Endothelial cell of umbilical vein (primary cell): ENCODE data around the gene GGT6. TPM values are rescaled to one million over a fixed set of nuclear protein-coding genes. Genes with fewer than 3 reads are reported as not detected.

ENCODE experiments used
- BruUV-seq: library from RNA; stranded (reverse); fragments of 400-500 nt; replicated peaks from 2 replicates; lab custom pipeline; 2021; lab: Mats Ljungman, UMichigan
- CTCF ChIA-PET: fragments of 300-600, 350-600 bp; sonication (Branson Sonifier 250); formaldehyde crosslinking; loops from one replicate; lab custom pipeline; 2021; ENCODE audit warnings: antibody characterized with exemption, inconsistent platforms; lab: Charles Lee
- POLR2A ChIA-PET: fragments of 300-600, 350-600 bp; sonication (Branson Sonifier 250); formaldehyde crosslinking; loops from one replicate; lab custom pipeline; 2021; ENCODE audit warnings: antibody characterized with exemption, inconsistent platforms; lab: Charles Lee
- DNase-seq: peaks from one replicate; pipeline ENCODE4 v3.0.0-alpha.2; 2011; ENCODE audit warnings: low read depth, low spot score
- FAIRE-seq: peaks from 2 replicates; lab custom pipeline; 2011; peaks lifted over from hg19 to GRCh38; lab: Jason Lieb, UNC
- H2AFZ ChIP-seq: 2 replicates; pipeline ENCODE4 v1.6.0; 2012; ENCODE audit warnings: low read depth, low read length, control low read depth, inconsistent platforms
- H3K27ac ChIP-seq: 2 replicates; pipeline ENCODE4 v1.5.1; 2011; ENCODE audit warnings: low read depth, mild to moderate bottlenecking, control low read depth, low read length, moderate library complexity; ENCODE audit not compliant: insufficient read depth
- H3K27me3 ChIP-seq, 2 experiments: 2 replicates each; pipeline versions ENCODE4 v1.6.0 to v1.6.1; 2011; ENCODE audit warnings: low read length in 2 of 2, mixed read lengths in 1 of 2; ENCODE audit not compliant: control insufficient read depth in 2 of 2, insufficient read depth in 2 of 2
- H3K36me3 ChIP-seq, 2 experiments: 2 replicates in 1 of 2; 3 replicates in 1 of 2; pipeline ENCODE4 v1.5.1; 2011; ENCODE audit warnings: low read length in 2 of 2, mild to moderate bottlenecking in 1 of 2, moderate library complexity in 1 of 2; ENCODE audit not compliant: control insufficient read depth in 2 of 2, insufficient read depth in 2 of 2; ENCODE audit errors: extremely low read depth in 1 of 2
- H3K4me1 ChIP-seq: 3 replicates; pipeline ENCODE4 v1.5.1; 2011; ENCODE audit warnings: mild to moderate bottlenecking, low read length; ENCODE audit not compliant: control insufficient read depth, insufficient read depth; ENCODE audit errors: extremely low read depth
- H3K4me2 ChIP-seq: 2 replicates; pipeline ENCODE4 v1.6.1; 2011; ENCODE audit warnings: low read length, control low read depth, mixed read lengths; ENCODE audit not compliant: insufficient read depth
- H3K4me3 ChIP-seq, 3 experiments: fragments of 200-600 bp in 1 of 3; sonication (generic), shearing (Covaris generic) in 1 of 3; replicated peaks in 1 of 3; 2 replicates each; pipeline ENCODE4 v1.5.1; 2011 to 2016; ENCODE audit warnings: control low read depth in 3 of 3, low read length in 3 of 3, mild to moderate bottlenecking in 2 of 3, inconsistent platforms in 1 of 3, low read depth in 1 of 3, moderate library complexity in 1 of 3; ENCODE audit not compliant: insufficient read depth in 1 of 3
- H3K79me2 ChIP-seq: 2 replicates; pipeline ENCODE4 v1.6.0; 2012; ENCODE audit warnings: low read length, inconsistent platforms; ENCODE audit not compliant: control insufficient read depth, insufficient read depth
- H3K9ac ChIP-seq: replicated peaks from 2 replicates; pipeline ENCODE3; 2011; ENCODE audit warnings: low read length, control low read depth; ENCODE audit not compliant: insufficient read depth; ENCODE audit errors: extremely low read depth
- H3K9me1 ChIP-seq: replicated peaks from 3 replicates; pipeline ENCODE4 v1.6.0; 2011; ENCODE audit warnings: mild to moderate bottlenecking, low read length; ENCODE audit not compliant: control insufficient read depth, insufficient read depth; ENCODE audit errors: extremely low read depth
- H3K9me3 ChIP-seq: replicated peaks from 2 replicates; pipeline ENCODE4 v1.5.1; 2012; ENCODE audit warnings: low read length, inconsistent platforms; ENCODE audit not compliant: control insufficient read depth, insufficient read depth
- H4K20me1 ChIP-seq: replicated peaks from 2 replicates; pipeline ENCODE3; 2011; ENCODE audit warnings: mild to moderate bottlenecking, low read length; ENCODE audit not compliant: control insufficient read depth, insufficient read depth; ENCODE audit errors: extremely low read depth
- CTCF ChIP-seq, 2 donors: IDR thresholded peaks; 1 replicate in 1 of 2; 2 replicates in 1 of 2; pipeline ENCODE4 v1.5.1; 2011; ENCODE audit warnings: low read length in 2 of 2, mild to moderate bottlenecking in 2 of 2, moderate library complexity in 2 of 2, control low read depth in 1 of 2, inconsistent platforms in 1 of 2, low read depth in 1 of 2; ENCODE audit not compliant: insufficient read depth in 1 of 2; ENCODE audit errors: extremely low read depth in 1 of 2
- EZH2 ChIP-seq: IDR thresholded peaks from 2 replicates; pipeline ENCODE4 v1.6.1; 2012; ENCODE audit warnings: borderline replicate concordance, low read depth, mild to moderate bottlenecking, moderate library complexity, low read length, inconsistent platforms; ENCODE audit not compliant: severe bottlenecking
- FOS ChIP-seq: IDR thresholded peaks from 2 replicates; pipeline ENCODE4 v1.6.1; 2011; ENCODE audit warnings: mild to moderate bottlenecking, low read length, moderate library complexity, borderline replicate concordance; ENCODE audit not compliant: insufficient read depth
- GATA2 ChIP-seq: IDR thresholded peaks from 2 replicates; pipeline ENCODE4 v1.7.0; 2011; ENCODE audit warnings: low read depth, mild to moderate bottlenecking, moderate library complexity, mixed read lengths, low read length; ENCODE audit not compliant: insufficient read length, insufficient read depth
- JUN ChIP-seq: IDR thresholded peaks from 2 replicates; pipeline ENCODE4 v1.6.1; 2011; ENCODE audit warnings: borderline replicate concordance, low read depth; ENCODE audit not compliant: insufficient read length, insufficient read depth
- MAX ChIP-seq: IDR thresholded peaks from 2 replicates; pipeline ENCODE4 v1.6.1; 2011; ENCODE audit not compliant: insufficient read depth, insufficient read length
- MYC ChIP-seq: IDR thresholded peaks from one replicate; pipeline ENCODE4 v1.6.1; 2011; ENCODE audit warnings: mild to moderate bottlenecking, low read depth, low read length
- POLR2A ChIP-seq: IDR thresholded peaks from 2 replicates; pipeline ENCODE4 v1.6.1; 2012; ENCODE audit warnings: low read depth, mild to moderate bottlenecking, control low read depth, low read length
- POLR2AphosphoS5 ChIP-seq: IDR thresholded peaks from 2 replicates; pipeline ENCODE4 v1.6.1; 2012; ENCODE audit warnings: low read depth, mild to moderate bottlenecking, control low read depth, low read length, moderate library complexity; ENCODE audit not compliant: insufficient read depth
- dilution Hi-C: fragments of 300-500 bp; cut with MboI; formaldehyde crosslinking; loops from one replicate; pipeline ENCODE4 v1.15.0; 2019; ENCODE audit warnings: low sequenced_read_pairs; ENCODE audit not compliant: extremely low pct_ligation_motif_present
- intact Hi-C: fragments of 100-400 bp; cut with micrococcal nuclease; formaldehyde crosslinking; loops from one replicate; pipeline ENCODE4 v1.10.0; 2022
- polyA plus RNA-seq, 4 experiments: library from polyadenylated mRNA; depleted of rRNA in 3 of 4; stranded (reverse) in 3 of 4; unstranded in 1 of 4; fragments of >200 nt; gene quantifications; 2 replicates each; pipeline versions ENCODE4 v1.2.1 to v1.2.3, GENCODE V29; 2011 to 2012; ENCODE audit warnings: missing spikeins in 1 of 4
- total RNA-seq: library from RNA; stranded (reverse); gene quantifications from 2 replicates; pipeline ENCODE4 v1.2.3, GENCODE V29; 2021

Gene GGT6
- total and polyA plus RNA-seq, 2 donors (not counting 3 experiments of a cell fraction or from before 2014, with no cell fraction given), result not detected

- H3K27me3 ChIP-seq, result peaks cover 0 to under 1% of the 10 kb centered on the region in 2 experiments
- no peaks in the 10 kb centered on the region for H4K20me1 ChIP-seq
- intact Hi-C loops, result no loop called here
- FAIRE-seq (no peak), DNase-seq (no peak)
- H3K4me1 ChIP-seq, result no peaks in the 10 kb centered on the region
- TF ChIP-seq POLR2AphosphoS5 (no peak), MYC (no peak), POLR2A (no peak), FOS (no peak), JUN (no peak), EZH2 (no peak), GATA2 (no peak), CTCF (IDR thresholded peaks at IDR 0.05; ENCODE audit: extremely low read depth in 1 of 2, insufficient read depth in 1 of 2, low read depth in 1 of 2, low read length in 2 of 2) (no peak), MAX (no peak)
- H3K9me1 ChIP-seq, result no peaks in the 10 kb centered on the region
- dilution Hi-C loops, result no loop called here
- POLR2A ChIA-PET, result no interaction called here
- H3K27ac ChIP-seq, result no peak overlapping the region
- no peak overlapping the region for H2AFZ ChIP-seq
- H3K9me3 ChIP-seq, result no peaks in the 10 kb centered on the region
- H3K9ac ChIP-seq, result no peak overlapping the region
- no peak overlapping the region for H3K4me3 ChIP-seq
- H3K36me3 ChIP-seq, result no peaks in the 10 kb centered on the region
- CTCF ChIA-PET, result interaction anchor here (1.1 kb wide), 1 partner anchor 26 kb away, joined by 4 read pairs; no protein-coding TSS in a partner anchor
- no peaks in the 10 kb centered on the region for H3K79me2 ChIP-seq
- no peak overlapping the region for H3K4me2 ChIP-seq
- BruUV-seq, result no TSS peak
These were observed 32.0 kb upstream of the GGT6 start for GRCh38 chr17:4592240-4593005.
